GM10248 (cell line): Measurements from ENCODE around the gene CFAP298.

Experiments
- CTCF ChIA-PET: fragments of 300-600 bp; sonication (Branson Sonifier 250); formaldehyde crosslinking; extraction: SDS; loops from one replicate; lab custom pipeline; 2021; ENCODE audit warnings: antibody characterized with exemption; lab: Yijun Ruan, JAX
- POLR2A ChIA-PET: fragments of 350-650 bp; sonication (Branson Sonifier 250); formaldehyde crosslinking; extraction: SDS; loops from one replicate; lab custom pipeline; 2020; ENCODE audit warnings: antibody characterized with exemption; lab: Yijun Ruan, JAX
- DNase-seq: peaks from one replicate; pipeline ENCODE4 v3.0.0; 2012; ENCODE audit errors: extremely low spot score
- CTCF ChIP-seq: IDR thresholded peaks from 2 replicates; pipeline ENCODE4 v1.5.1; 2012; ENCODE audit warnings: mild to moderate bottlenecking, low read depth; ENCODE audit errors: extremely low read depth, missing control alignments, control extremely low read depth

Gene CFAP298

GRCh38 chr21:32570456-32570855 lies 41.7 kb downstream of the CFAP298 start:
- TF ChIP-seq CTCF: no peak
- ChIA-PET CTCF (interaction anchor here (0.9 to 1.7 kb wide), 3 partner anchors 10 to 167 kb away, joined by 3 to 5 read pairs (median 5); no protein-coding TSS in a partner anchor), POLR2A (no interaction called here)
- no peak for DNase-seq

- peak; percentile 82 for DNase-seq
- TF ChIP-seq CTCF: peak; percentile 87
- POLR2A ChIA-PET: no interaction called here
- CTCF ChIA-PET: interaction anchor here (0.7 to 1.8 kb wide), 14 partner anchors 9 to 703 kb away, joined by 3 to 9 read pairs (median 5); partner anchors contain the start of gene TCP10L
Observed at GRCh38 chr21:32569261-32570230, 42.6 kb downstream of the CFAP298 start.

DNA sequence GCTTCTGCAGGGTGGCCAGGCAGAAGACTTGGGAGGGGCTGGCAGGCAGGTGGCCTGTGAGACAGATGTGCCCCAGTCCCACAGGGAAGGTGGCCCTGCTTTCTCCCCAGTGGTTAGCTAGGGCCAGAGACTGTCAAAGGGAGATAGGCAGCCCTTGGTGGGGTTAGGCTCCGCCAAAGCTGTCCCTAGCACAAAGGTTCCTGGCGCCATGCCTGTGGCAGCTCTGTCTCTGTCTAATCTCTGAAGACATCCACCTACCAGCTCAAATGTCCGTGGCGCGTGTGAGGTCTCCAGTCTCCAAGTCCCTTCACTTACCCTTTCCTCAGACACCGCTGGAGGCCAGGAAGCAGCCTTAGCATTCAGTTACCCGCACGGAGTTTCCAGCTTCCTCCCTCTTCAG lies 44.6 kb downstream of the CFAP298 start:
- POLR2A ChIA-PET: no interaction called here
- DNase-seq: no peak
- TF ChIP-seq CTCF: no peak
- CTCF ChIA-PET: interaction anchor here (1.2 to 1.4 kb wide), 2 partner anchors 9 to 164 kb away, joined by 3 to 4 read pairs; no protein-coding TSS in a partner anchor

DNA sequence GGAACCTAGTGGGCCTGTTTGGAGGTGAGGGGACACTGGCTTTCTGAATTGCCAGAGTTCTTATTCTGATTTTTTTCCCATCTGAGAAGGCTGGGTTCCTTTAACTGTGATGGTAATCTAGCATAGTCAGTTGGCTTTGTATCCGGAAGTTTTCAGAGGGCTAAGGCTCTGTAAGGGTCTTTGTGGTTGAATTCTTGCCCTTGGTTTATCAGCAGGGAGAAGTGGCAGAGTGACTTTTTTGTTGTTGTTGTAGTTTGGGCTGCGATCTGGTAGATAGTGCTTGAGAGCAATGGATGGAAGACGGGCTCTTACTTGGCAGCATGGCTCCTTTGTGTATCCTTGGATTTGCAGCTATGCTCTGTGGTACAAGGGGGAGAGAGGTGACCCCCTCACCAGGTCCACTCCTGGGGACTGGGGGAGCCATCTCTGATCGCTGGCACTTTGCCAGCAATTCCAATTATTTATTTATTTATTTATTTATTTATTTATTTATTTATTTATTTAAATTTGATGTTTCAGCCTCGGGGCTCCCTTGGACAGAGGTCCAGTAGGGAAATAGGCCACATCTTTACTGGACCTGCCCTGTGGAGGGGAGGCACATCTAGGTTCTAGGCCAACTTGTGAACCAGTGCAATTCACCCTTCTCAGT lies 45.3 kb downstream of the CFAP298 start:
- no peak for DNase-seq
- POLR2A ChIA-PET: no interaction called here
- TF ChIP-seq CTCF: no peak
- CTCF ChIA-PET: interaction anchor here (1.4 kb wide), 1 partner anchor 163 kb away, joined by 4 read pairs; no protein-coding TSS in a partner anchor

GRCh38 chr21:32565856-32566465 lies 46.2 kb downstream of the CFAP298 start:
- DNase-seq: no peak
- no peak for TF ChIP-seq CTCF
- ChIA-PET POLR2A (no interaction called here), CTCF (no interaction called here)

GRCh38 chr21:32562915-32563314 lies 49.3 kb downstream of the CFAP298 start:
- ChIA-PET CTCF (no interaction called here), POLR2A (no interaction called here)
- DNase-seq: no peak
- TF ChIP-seq CTCF: no peak
